Smooth muscle cell of the coronary artery (primary cell): ENCODE measurements around the gene GUCA2A. TPM values are rescaled to one million over a fixed set of nuclear protein-coding genes. Genes with fewer than 3 reads are reported as not detected.

ENCODE experiments used
- total RNA-seq: library from RNA; depleted of rRNA; stranded (reverse); fragments of >200 nt; gene quantifications from 2 replicates; pipeline ENCODE4 v1.2.3, GENCODE V29; 2014; ENCODE audit warnings: low replicate concordance

The GUCA2A gene, protein sequence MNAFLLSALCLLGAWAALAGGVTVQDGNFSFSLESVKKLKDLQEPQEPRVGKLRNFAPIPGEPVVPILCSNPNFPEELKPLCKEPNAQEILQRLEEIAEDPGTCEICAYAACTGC
- not detected in 2 replicates for total RNA-seq

DNA sequence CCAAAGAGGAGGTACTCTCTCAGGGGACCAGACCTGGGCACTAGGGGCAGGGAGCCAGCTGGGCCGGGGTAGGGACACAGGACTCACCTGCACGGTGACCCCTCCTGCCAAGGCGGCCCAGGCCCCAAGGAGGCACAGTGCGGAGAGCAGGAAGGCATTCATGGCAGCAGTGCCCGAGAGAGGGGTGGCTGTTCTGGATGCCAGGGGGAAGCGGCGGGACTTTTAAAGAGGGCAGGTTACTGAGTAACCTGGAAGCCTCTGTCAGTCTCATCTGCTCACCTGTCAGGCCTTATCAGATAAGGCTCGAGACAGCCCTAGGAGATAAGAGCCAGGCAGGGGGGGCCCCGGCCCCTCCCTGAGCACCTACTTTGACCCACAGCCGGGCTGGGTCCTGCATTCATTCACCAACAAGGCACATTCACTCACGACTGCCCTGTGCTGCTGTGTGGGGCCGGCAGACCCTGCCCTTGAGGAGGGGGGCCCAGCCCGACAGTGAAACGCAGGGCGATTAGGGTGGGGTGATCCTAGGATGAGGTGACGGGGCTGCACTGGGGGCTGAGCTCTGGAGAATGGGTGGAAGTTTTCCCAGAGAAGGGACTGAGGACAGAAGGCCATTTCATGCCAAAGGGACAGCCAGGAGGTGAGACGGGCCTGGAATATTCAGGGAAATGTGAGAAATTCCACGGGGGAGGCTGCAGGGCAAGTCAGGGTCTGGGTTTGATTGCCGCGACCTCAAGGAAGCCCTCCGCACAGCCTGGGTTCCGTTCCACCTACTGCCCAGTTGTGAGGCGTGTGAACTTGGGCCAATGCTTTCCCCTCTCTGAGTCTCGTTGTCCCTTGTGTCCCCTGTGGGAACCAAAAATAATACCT lies at the start of gene GUCA2A:
GUCA2A (minus strand) TSS at position 195 of the 870 bp plus-strand sequence; CDS start at position 162, 33 bp downstream.

DNA sequence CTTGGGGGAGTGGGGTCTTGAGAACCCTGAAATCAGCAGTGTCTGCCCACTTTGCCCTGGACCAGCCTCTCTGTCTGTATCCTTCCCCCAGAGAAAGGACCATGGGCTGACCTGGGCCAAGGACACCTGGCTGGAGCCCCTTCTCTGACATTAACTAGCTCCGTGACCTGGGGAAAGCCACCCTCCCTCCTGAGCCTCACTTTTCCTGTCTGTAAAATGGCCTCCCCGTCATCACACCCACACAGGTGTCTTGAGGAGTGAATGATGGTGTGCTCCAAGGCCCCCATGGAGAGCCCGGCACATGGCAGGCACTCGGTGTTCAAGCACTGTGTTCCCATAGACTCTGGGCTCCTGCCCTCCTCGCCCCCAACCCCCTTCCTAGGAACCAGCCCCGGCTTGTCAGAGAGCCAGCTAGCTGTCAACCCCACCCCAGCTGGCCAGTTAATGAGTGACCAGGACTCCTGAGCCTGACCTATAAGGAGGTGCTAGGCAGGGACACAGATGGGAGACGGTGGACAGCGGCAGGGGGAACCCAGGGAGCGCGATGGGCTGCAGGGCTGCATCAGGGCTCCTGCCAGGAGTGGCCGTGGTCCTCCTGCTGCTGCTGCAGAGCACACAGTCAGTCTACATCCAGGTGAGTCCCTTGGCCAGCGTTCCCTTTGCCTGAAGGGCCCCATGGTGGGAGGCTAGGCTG lies 11.5 kb downstream of the GUCA2A start, which contains the start of gene GUCA2B:
GUCA2B (plus strand) TSS at position 504 of the 694 bp plus-strand sequence; CDS start at position 545, 41 bp downstream.

Other genes starting within 250 kb of the GUCA2A start
- gene HIVEP3, start 245.8 kb downstream of the GUCA2A start, total RNA-seq = 0.94 and 3.8 TPM in 2 replicates
- not detected in 2 replicates for gene GUCA2B, start 11.3 kb downstream of the GUCA2A start, total RNA-seq
- 9.7 and 9.9 TPM in 2 replicates for gene FOXJ3, start 170.5 kb upstream of the GUCA2A start, total RNA-seq
- gene RIMKLA, start 216.0 kb upstream of the GUCA2A start, total RNA-seq = not detected in 2 replicates